A549 treated with dexamethasone at 1 μM for 4 hours (cell line): ENCODE data around the gene SGO1. TPM values are rescaled to one million over a fixed set of nuclear protein-coding genes. Genes with fewer than 3 reads are reported as not detected.

ENCODE experiments used
- total RNA-seq: library from RNA; stranded (reverse); fragments of 200-300 nt; extraction: Qiagen RNA extraction; gene quantifications from 5 replicates; pipeline ENCODE4 v1.2.3, GENCODE V29; 2022

The SGO1 gene
- 12.0 to 17.4 TPM (median 15.8 TPM) in 5 replicates for total RNA-seq

GRCh38 chr3:20185679-20186599 lies at the start of gene SGO1:
Gene SGO1, minus strand, starts transcription at chr3:20186206. Its CDS starts 2,179 bp downstream, at chr3:20184027.

Other genes starting within 250 kb of the SGO1 start
- gene RAB5A, start 239.1 kb downstream of the SGO1 start, total RNA-seq = 48.0 to 69.4 TPM (median 55.5 TPM) in 5 replicates
- gene PP2D1, start 173.9 kb downstream of the SGO1 start, total RNA-seq = not detected in 5 replicates
- 5.4 to 9.4 TPM (median 7.6 TPM) in 5 replicates for gene KAT2B, start 145.8 kb downstream of the SGO1 start, total RNA-seq